Keratinocyte (primary cell): Measurements from ENCODE around the gene SLC5A8. TPM values are rescaled to one million over a fixed set of nuclear protein-coding genes. Genes with fewer than 3 reads are reported as not detected.

Experiments
- DNase-seq: peaks from one replicate; pipeline ENCODE4 v3.0.0-alpha.2; 2011; ENCODE audit warnings: low read depth, missing footprints, low spot score
- FAIRE-seq: peaks from 2 replicates; lab custom pipeline; 2011; peaks lifted over from hg19 to GRCh38; lab: Jason Lieb, UNC
- H2AFZ ChIP-seq: 2 replicates; pipeline ENCODE4 v1.6.0; 2012; ENCODE audit warnings: low read length, control low read depth, inconsistent platforms; ENCODE audit not compliant: control insufficient read depth
- H3K27ac ChIP-seq: 2 replicates; pipeline ENCODE4 v1.5.1; 2011; ENCODE audit warnings: low read length; ENCODE audit not compliant: control insufficient read depth, insufficient read depth
- H3K27me3 ChIP-seq: 3 replicates; pipeline ENCODE4 v1.6.0; 2011; ENCODE audit warnings: low read length; ENCODE audit not compliant: control insufficient read depth, insufficient read depth; ENCODE audit errors: extremely low read depth
- H3K36me3 ChIP-seq, 2 experiments: 2 replicates in 1 of 2; 3 replicates in 1 of 2; pipeline ENCODE4 v1.5.1; 2011; ENCODE audit warnings: low read length in 2 of 2, mild to moderate bottlenecking in 1 of 2; ENCODE audit not compliant: control insufficient read depth in 2 of 2, insufficient read depth in 2 of 2; ENCODE audit errors: extremely low read depth in 1 of 2
- H3K4me1 ChIP-seq: 3 replicates; pipeline ENCODE4 v1.5.1; 2011; ENCODE audit warnings: low read length; ENCODE audit not compliant: control insufficient read depth, insufficient read depth; ENCODE audit errors: extremely low read depth
- H3K4me2 ChIP-seq: 3 replicates; pipeline ENCODE4 v1.6.0; 2011; ENCODE audit warnings: low read depth, low read length; ENCODE audit not compliant: control insufficient read depth, insufficient read depth; ENCODE audit errors: extremely low read depth
- H3K4me3 ChIP-seq, 3 experiments: fragments of 200-600 bp in 1 of 3; sonication (generic) in 1 of 3; 2 replicates in 2 of 3; 3 replicates in 1 of 3; pipeline ENCODE4 v1.5.1; 2011 to 2016; ENCODE audit warnings: low read length in 3 of 3, mild to moderate bottlenecking in 3 of 3, control low read depth in 2 of 3, inconsistent platforms in 1 of 3, low read depth in 1 of 3, mixed read lengths in 1 of 3, mixed run types in 1 of 3, moderate library complexity in 1 of 3; ENCODE audit not compliant: control insufficient read depth in 2 of 3, insufficient read depth in 2 of 3; ENCODE audit errors: extremely low read depth in 1 of 3
- H3K79me2 ChIP-seq: 2 replicates; pipeline ENCODE4 v1.6.0; 2012; ENCODE audit warnings: low read length; ENCODE audit not compliant: control insufficient read depth, insufficient read depth
- H3K9ac ChIP-seq: 3 replicates; pipeline ENCODE4 v1.6.0; 2011; ENCODE audit warnings: low read length; ENCODE audit not compliant: control insufficient read depth, insufficient read depth; ENCODE audit errors: extremely low read depth
- H3K9me1 ChIP-seq: 3 replicates; pipeline ENCODE4 v1.6.0; 2011; ENCODE audit warnings: low read length; ENCODE audit not compliant: control insufficient read depth, insufficient read depth; ENCODE audit errors: extremely low read depth
- H3K9me3 ChIP-seq: 2 replicates; pipeline ENCODE4 v1.5.1; 2012; ENCODE audit warnings: low read depth, low read length; ENCODE audit not compliant: control insufficient read depth
- H4K20me1 ChIP-seq: 3 replicates; pipeline ENCODE4 v1.6.0; 2011; ENCODE audit warnings: low read length; ENCODE audit not compliant: control insufficient read depth, insufficient read depth; ENCODE audit errors: extremely low read depth
- CTCF ChIP-seq, 3 experiments: IDR thresholded peaks in 1 of 3; conservative IDR thresholded peaks in 1 of 3; optimal IDR thresholded peaks in 1 of 3; 2 replicates in 2 of 3; 3 replicates in 1 of 3; pipeline versions ENCODE3 to v1.5.1; 2011; ENCODE audit warnings: low read length in 3 of 3, mild to moderate bottlenecking in 3 of 3, moderate library complexity in 2 of 3, control low read depth in 1 of 3, inconsistent platforms in 1 of 3; ENCODE audit not compliant: insufficient read depth in 2 of 3; ENCODE audit errors: extremely low read depth in 1 of 3
- EZH2 ChIP-seq: IDR thresholded peaks from one replicate; pipeline ENCODE4 v1.6.1; 2012; ENCODE audit warnings: inconsistent platforms, mild to moderate bottlenecking, low read length, moderate library complexity
- dilution Hi-C: fragments of 300-500 bp; cut with MboI; formaldehyde crosslinking; loops from one replicate; pipeline ENCODE4 v1.7.0; 2020; ENCODE audit warnings: low sequenced_read_pairs; ENCODE audit not compliant: extremely low pct_ligation_motif_present
- polyA plus RNA-seq, 5 experiments: library from polyadenylated mRNA; depleted of rRNA in 3 of 5; stranded (reverse) in 3 of 5; stranded (forward) in 1 of 5; unstranded in 1 of 5; fragments of >200 nt; gene quantifications; 1 replicate in 1 of 5; 2 replicates in 3 of 5; 3 replicates in 1 of 5; pipeline versions ENCODE4 v1.2.1 to v1.2.3, GENCODE V29; 2011 to 2012; ENCODE audit warnings: missing spikeins in 2 of 5, low read depth in 1 of 5, low replicate concordance in 1 of 5

SLC5A8 gene
- polyA plus RNA-seq, 1 donor (not counting 4 experiments of a cell fraction or from before 2014, with no cell fraction given), result not detected

GRCh38 chr12:101243074-101243473 is 33.0 kb upstream of the SLC5A8 start:
- no peaks in the 10 kb centered on the region for H3K79me2 ChIP-seq
- dilution Hi-C loops, result no loop called here
- no peak overlapping the region for H3K27ac ChIP-seq
- no peak overlapping the region for H3K9ac ChIP-seq
- peaks cover 2% of the 10 kb centered on the region for H3K9me3 ChIP-seq
- H3K4me1 ChIP-seq, result no peaks in the 10 kb centered on the region
- H3K9me1 ChIP-seq, result no peaks in the 10 kb centered on the region
- H3K4me2 ChIP-seq, result no peak overlapping the region
- TF ChIP-seq CTCF (optimal IDR thresholded peaks at IDR 0.05 in 1 of 3, IDR thresholded peaks at IDR 0.05 in 1 of 3, conservative IDR thresholded peaks at IDR 0.05 in 1 of 3; ENCODE audit: extremely low read depth in 1 of 3, insufficient read depth in 2 of 3, low read length in 3 of 3) (no peak), EZH2 (no peak)
- no peaks in the 10 kb centered on the region for H4K20me1 ChIP-seq
- H3K36me3 ChIP-seq, result no peaks in the 10 kb centered on the region
- no peaks in the 10 kb centered on the region for H3K27me3 ChIP-seq
- H3K4me3 ChIP-seq, result no peak overlapping the region
- H2AFZ ChIP-seq, result no peak overlapping the region
- FAIRE-seq (no peak), DNase-seq (no peak)

- dilution Hi-C loops, result no loop called here
- Histone ChIP-seq H3K4me1 (no peaks in the 10 kb centered on the region), H3K4me3 (no peak overlapping the region), H3K79me2 (no peaks in the 10 kb centered on the region), H4K20me1 (no peaks in the 10 kb centered on the region), H3K9me3 (peaks cover 2% of the 10 kb centered on the region), H3K9me1 (no peaks in the 10 kb centered on the region), H3K4me2 (no peak overlapping the region), H3K27me3 (no peaks in the 10 kb centered on the region), H2AFZ (no peak overlapping the region), H3K36me3 (no peaks in the 10 kb centered on the region), H3K27ac (no peak overlapping the region), H3K9ac (no peak overlapping the region)
- DNase-seq (no peak), FAIRE-seq (no peak)
- TF ChIP-seq EZH2, result no peak
- no peak for TF ChIP-seq CTCF (optimal IDR thresholded peaks at IDR 0.05 in 1 of 3, IDR thresholded peaks at IDR 0.05 in 1 of 3, conservative IDR thresholded peaks at IDR 0.05 in 1 of 3; ENCODE audit: extremely low read depth in 1 of 3, insufficient read depth in 2 of 3, low read length in 3 of 3)
Measured at GRCh38 chr12:101238800-101239329, 28.8 kb upstream of the SLC5A8 start.
